ENCODE measurements around the gene FTO.

FTO gene

GRCh38 chr16:53812914-53813313 lies 109.0 kb downstream of the FTO start:
- no peaks in the 10 kb centered on the region for H3K9me3 ChIP-seq

GRCh38 chr16:53814801-53815200 lies 110.8 kb downstream of the FTO start:
- no peaks in the 10 kb centered on the region for H3K9me3 ChIP-seq
- no peak overlapping the region for H3K27ac ChIP-seq
- intact Hi-C loops (cut with DNase I; ENCODE audit: low total_unique reads) = no loop called here
- no peak for DNase-seq
- H3K36me3 ChIP-seq = peaks cover 14 to 19% (median 19%) of the 10 kb centered on the region in 3 donors
- H3K4me1 ChIP-seq = peaks cover 0 to 34% (median 10%) of the 10 kb centered on the region in 4 donors
- no peaks in the 10 kb centered on the region for H3K27me3 ChIP-seq
- no peak for TF ChIP-seq CTCF (IDR thresholded peaks at IDR 0.05)
- no peak overlapping the region for H3K4me3 ChIP-seq

More at GRCh38 chr16:53812914-53813313, 109.0 kb downstream of the FTO start:
- Histone ChIP-seq H3K4me3 (no peak overlapping the region), H3K4me1 (peaks cover 0 to 24% (median 11%) of the 10 kb centered on the region in 4 donors), H3K36me3 (peaks cover 14 to 19% (median 19%) of the 10 kb centered on the region in 3 donors), H3K27me3 (no peaks in the 10 kb centered on the region), H3K27ac (no peak overlapping the region)
- TF ChIP-seq CTCF (IDR thresholded peaks at IDR 0.05) = no peak
- no peak for DNase-seq
- intact Hi-C loops (cut with DNase I; ENCODE audit: low total_unique reads) = no loop called here

GRCh38 chr16:53816211-53816836 lies 112.4 kb downstream of the FTO start:
- Histone ChIP-seq H3K27me3 (no peaks in the 10 kb centered on the region), H3K9me3 (no peaks in the 10 kb centered on the region), H3K4me1 (peaks cover 0 to 37% (median 12%) of the 10 kb centered on the region in 4 donors), H3K36me3 (peaks cover 11 to 19% (median 12%) of the 10 kb centered on the region in 3 donors), H3K27ac (peak overlapping the region in 1 of 2 donors; percentile 37), H3K4me3 (no peak overlapping the region)
- intact Hi-C loops (cut with DNase I; ENCODE audit: low total_unique reads) = no loop called here
- no peak for DNase-seq
- no peak for TF ChIP-seq CTCF (IDR thresholded peaks at IDR 0.05)

- H3K36me3 ChIP-seq = peaks cover 2 to 14% (median 3%) of the 10 kb centered on the region in 3 donors
- intact Hi-C loops (cut with DNase I; ENCODE audit: low total_unique reads) = no loop called here
- H3K4me1 ChIP-seq = peaks cover 0 to 47% (median 20%) of the 10 kb centered on the region in 4 donors
- no peak for DNase-seq
- H3K27me3 ChIP-seq = no peaks in the 10 kb centered on the region
- H3K9me3 ChIP-seq = no peaks in the 10 kb centered on the region
- TF ChIP-seq CTCF (IDR thresholded peaks at IDR 0.05) = no peak
- H3K4me3 ChIP-seq = no peak overlapping the region
- H3K27ac ChIP-seq = peak overlapping the region in 1 of 2 donors; percentile 37
Observed at GRCh38 chr16:53817117-53817755, 113.3 kb downstream of the FTO start.

GRCh38 chr16:53817812-53818550 lies 114.0 kb downstream of the FTO start:
- intact Hi-C loops (cut with DNase I; ENCODE audit: low total_unique reads) = no loop called here
- Histone ChIP-seq H3K9me3 (no peaks in the 10 kb centered on the region), H3K36me3 (peaks cover 0 to 7% (median 0%) of the 10 kb centered on the region in 3 donors), H3K27ac (peak overlapping the region in 1 of 2 donors; percentile 37), H3K4me3 (no peak overlapping the region), H3K4me1 (peaks cover 0 to 52% (median 23%) of the 10 kb centered on the region in 4 donors), H3K27me3 (no peaks in the 10 kb centered on the region)
- no peak for TF ChIP-seq CTCF (IDR thresholded peaks at IDR 0.05)
- no peak for DNase-seq
